ENCODE data around the gene INTS11.

GRCh38 chr1:1309251-1310108, 15.0 kb downstream of the INTS11 start:
- no peak for TF ChIP-seq NFE2 (CRISPR knock-in tag; IDR thresholded peaks at IDR 0.05)
- no peak for TF ChIP-seq ELK4 (CRISPR knock-in tag; IDR thresholded peaks at IDR 0.05; ENCODE audit: borderline replicate concordance)
- TF ChIP-seq ZNF770 (CRISPR knock-in tag; IDR thresholded peaks at IDR 0.05) = no peak
- no peak for TF ChIP-seq AKAP8 (CRISPR knock-in tag; IDR thresholded peaks at IDR 0.05)
